OCI-LY7 (cell line): ENCODE results near the gene FGD3. TPM values are rescaled to one million over a fixed set of nuclear protein-coding genes. Genes with fewer than 3 reads are reported as not detected.
A peak's percentile ranks its signal among the peaks of the same experiment; 100 is the strongest.

Experiments
- BruUV-seq: library from RNA; stranded (reverse); fragments of 400-500 nt; replicated peaks from 2 replicates; lab custom pipeline; 2021; lab: Mats Ljungman, UMichigan
- CTCF ChIA-PET: fragments of 300-600 bp; sonication (Branson Sonifier 250); formaldehyde crosslinking; loops from one replicate; lab custom pipeline; 2022; ENCODE audit warnings: antibody characterized with exemption; ENCODE audit not compliant: unreplicated experiment; lab: Charles Lee
- POLR2A ChIA-PET: fragments of 300-600 bp; sonication (Branson Sonifier 250); formaldehyde crosslinking; loops from one replicate; lab custom pipeline; 2022; ENCODE audit warnings: antibody characterized with exemption; lab: Charles Lee
- DNase-seq: peaks from one replicate; pipeline ENCODE4 v3.0.0-alpha.2; 2015; ENCODE audit warnings: low spot score
- H2AFZ ChIP-seq: fragments of 200-600 bp; sonication (generic), shearing (Covaris generic); 2 replicates; pipeline ENCODE4 v1.6.1; 2014; ENCODE audit warnings: mild to moderate bottlenecking, antibody characterized with exemption, low read length, moderate library complexity
- H3K27ac ChIP-seq: fragments of 200-600 bp; sonication (generic); 2 replicates; pipeline ENCODE4 v1.5.1; 2014; ENCODE audit warnings: mixed run types, low read depth, mild to moderate bottlenecking, moderate library complexity, low read length, inconsistent platforms; ENCODE audit not compliant: poor library complexity, severe bottlenecking
- H3K36me3 ChIP-seq: fragments of 200-600 bp; sonication (generic); 2 replicates; pipeline ENCODE4 v1.6.1; 2014; ENCODE audit warnings: mild to moderate bottlenecking, antibody characterized with exemption, low read length, moderate library complexity, mixed read lengths; ENCODE audit not compliant: insufficient read depth
- H3K4me1 ChIP-seq: fragments of 200-600 bp; sonication (generic); 2 replicates; pipeline ENCODE4 v1.5.1; 2014; ENCODE audit warnings: mild to moderate bottlenecking, low read length; ENCODE audit not compliant: insufficient read depth, poor library complexity, severe bottlenecking
- H3K4me2 ChIP-seq: fragments of 200-600 bp; sonication (generic); 2 replicates; pipeline ENCODE4 v1.6.1; 2014; ENCODE audit warnings: mild to moderate bottlenecking, low read length
- H3K4me3 ChIP-seq: fragments of 200-600 bp; sonication (generic); 2 replicates; pipeline ENCODE4 v1.5.1; 2014; ENCODE audit warnings: mild to moderate bottlenecking, low read depth, low read length; ENCODE audit not compliant: poor library complexity, severe bottlenecking
- H3K79me2 ChIP-seq: fragments of 200-600 bp; sonication (generic); 2 replicates; pipeline ENCODE4 v1.6.1; 2016; ENCODE audit warnings: low read depth, mild to moderate bottlenecking, low read length, moderate library complexity, mixed read lengths; ENCODE audit not compliant: insufficient read depth
- H3K9me2 ChIP-seq: fragments of 200-600 bp; sonication (generic); 2 replicates; pipeline ENCODE4 v1.6.1; 2016; ENCODE audit warnings: mild to moderate bottlenecking, low read length, mixed read lengths; ENCODE audit not compliant: insufficient read depth
- H3K9me3 ChIP-seq: fragments of 200-600 bp; sonication (generic); 2 replicates; pipeline ENCODE4 v1.6.1; 2014; ENCODE audit warnings: mild to moderate bottlenecking, mixed run types, low read length, mixed read lengths
- H4K20me1 ChIP-seq: fragments of 200-600 bp; sonication (generic); 2 replicates; pipeline ENCODE4 v1.6.1; 2014; ENCODE audit warnings: mild to moderate bottlenecking, antibody characterized with exemption, low read length, moderate library complexity, mixed read lengths; ENCODE audit not compliant: insufficient read depth
- CTCF ChIP-seq: fragments of 200-600 bp; sonication (generic); conservative IDR thresholded peaks from 2 replicates; pipeline ENCODE4 v1.5.1; 2014; ENCODE audit warnings: mild to moderate bottlenecking, antibody characterized with exemption, low read length, moderate library complexity, mixed read lengths
- EZH2phosphoT487 ChIP-seq: fragments of 200-600 bp; sonication (generic); IDR thresholded peaks from 2 replicates; pipeline ENCODE4 v1.6.1; 2018; ENCODE audit warnings: low read depth, borderline replicate concordance, mild to moderate bottlenecking, mixed run types, antibody characterized with exemption, low read length, moderate library complexity, mixed read lengths
- intact Hi-C: fragments of 100-400 bp; cut with micrococcal nuclease; formaldehyde crosslinking; loops from one replicate; pipeline ENCODE4 v1.10.0; 2022; ENCODE audit not compliant: unreplicated experiment
- total RNA-seq, 2 experiments: library from RNA; depleted of rRNA in 1 of 2; stranded (reverse); fragments of >200 nt in 1 of 2; shearing (Covaris generic) in 1 of 2; gene quantifications; 2 replicates each; pipeline ENCODE4 v1.2.3, GENCODE V29; 2014 to 2022

Gene FGD3
- total RNA-seq, 2 experiments from 2014 or later, result 22.1 to 22.9 TPM

- POLR2A ChIA-PET, result interaction anchor here (0.7 kb wide), 1 partner anchor 34 kb away, joined by 3 read pairs; no protein-coding TSS in a partner anchor
Observed at GRCh38 chr9:93026640-93027039, 79.3 kb downstream of the FGD3 start.

GRCh38 chr9:93027750-93028149 lies 80.4 kb downstream of the FGD3 start:
- ChIA-PET POLR2A (interaction anchor here (0.6 to 1.8 kb wide), 10 partner anchors 12 to 305 kb away, joined by 3 to 6 read pairs (median 4); no protein-coding TSS in a partner anchor), CTCF (interaction anchor here (0.6 to 0.9 kb wide), 2 partner anchors 32 to 73 kb away, joined by 3 to 6 read pairs; no protein-coding TSS in a partner anchor)
- intact Hi-C loops, result loop anchor here (1.0 kb wide), 1 partner anchor 31 kb away; the partner anchor contains the start of gene SUSD3
- Histone ChIP-seq H2AFZ (no peak overlapping the region), H3K27ac (peak overlapping the region; percentile 59), H4K20me1 (no peaks in the 10 kb centered on the region), H3K4me3 (peak overlapping the region; percentile 35), H3K4me1 (peaks cover 26% of the 10 kb centered on the region), H3K4me2 (peak overlapping the region; percentile 67), H3K9me3 (no peaks in the 10 kb centered on the region), H3K36me3 (no peaks in the 10 kb centered on the region; the same call in 1 of the 2 replicates), H3K79me2 (no peaks in the 10 kb centered on the region), H3K9me2 (no peaks in the 10 kb centered on the region)
- TF ChIP-seq EZH2phosphoT487, result no peak
- no peak for TF ChIP-seq CTCF
- BruUV-seq, result no TSS peak
- DNase-seq, result no peak

More at GRCh38 chr9:93026640-93027039, 79.3 kb downstream of the FGD3 start:
- Histone ChIP-seq H4K20me1 (no peaks in the 10 kb centered on the region), H3K36me3 (peaks cover 2% of the 10 kb centered on the region; the same call in 1 of the 2 replicates), H3K9me3 (no peaks in the 10 kb centered on the region), H3K4me1 (peaks cover 26% of the 10 kb centered on the region), H3K27ac (no peak overlapping the region), H3K4me3 (no peak overlapping the region), H2AFZ (no peak overlapping the region), H3K79me2 (no peaks in the 10 kb centered on the region), H3K9me2 (no peaks in the 10 kb centered on the region), H3K4me2 (no peak overlapping the region)
- TF ChIP-seq EZH2phosphoT487 (no peak), CTCF (no peak)
- no peak for DNase-seq
- BruUV-seq, result no TSS peak
- intact Hi-C loops, result no loop called here
- CTCF ChIA-PET, result no interaction called here

GRCh38 chr9:93028448-93029006 lies 81.2 kb downstream of the FGD3 start:
- Histone ChIP-seq H3K79me2 (no peaks in the 10 kb centered on the region), H3K9me3 (no peaks in the 10 kb centered on the region), H3K36me3 (no peaks in the 10 kb centered on the region; the same call in 1 of the 2 replicates), H3K4me2 (peak overlapping the region; percentile 67), H3K27ac (peak overlapping the region; percentile 59), H3K4me3 (peak overlapping the region; percentile 35), H4K20me1 (no peaks in the 10 kb centered on the region), H2AFZ (no peak overlapping the region), H3K9me2 (no peaks in the 10 kb centered on the region), H3K4me1 (peaks cover 26% of the 10 kb centered on the region)
- DNase-seq, result peak; percentile 90
- no peak for TF ChIP-seq EZH2phosphoT487
- TF ChIP-seq CTCF, result no peak
- intact Hi-C loops, result loop anchor here (1.0 kb wide), 1 partner anchor 30 kb away; the partner anchor contains the start of gene SUSD3
- POLR2A ChIA-PET, result interaction anchor here (0.6 to 1.8 kb wide), 7 partner anchors 13 to 57 kb away, joined by 3 to 6 read pairs (median 4); no protein-coding TSS in a partner anchor
- no TSS peak for BruUV-seq
- CTCF ChIA-PET, result interaction anchor here (0.9 kb wide), 1 partner anchor 31 kb away, joined by 6 read pairs; no protein-coding TSS in a partner anchor
